ENCODE data around the gene PGM1. TPM values are rescaled to one million over a fixed set of nuclear protein-coding genes. Genes with fewer than 3 reads are reported as not detected.

Gene PGM1
- total RNA-seq, 1 donor from 2014 or later = 144 TPM

DNA sequence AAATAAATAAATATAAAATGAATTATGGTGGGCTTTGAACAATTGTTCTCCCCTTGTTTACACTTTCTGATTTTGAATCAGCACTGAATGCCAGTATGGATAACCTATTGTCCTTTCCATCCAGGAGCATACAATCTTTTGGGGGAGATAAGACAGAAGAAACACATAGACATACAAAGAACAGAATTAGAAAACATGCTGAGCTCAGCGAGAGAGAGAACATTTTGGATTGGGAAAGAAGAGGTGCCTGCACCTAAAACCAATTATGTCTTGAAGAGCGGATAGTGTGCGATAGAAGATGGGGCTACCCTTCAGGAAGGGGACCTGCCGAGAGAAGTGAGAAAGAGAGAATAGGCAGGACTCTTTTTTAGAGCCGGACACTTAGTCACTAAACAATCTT is 6.6 kb downstream of the PGM1 start:
- H3K9ac ChIP-seq (ENCODE audit: low read depth in 1 of 3, low read length in 3 of 3) = no peak overlapping the region
- H3K9me3 ChIP-seq (ENCODE audit: control insufficient read depth in 3 of 3, low read length in 3 of 3) = no peaks in the 10 kb centered on the region
- peaks cover 35 to 58% (median 36%) of the 10 kb centered on the region in 3 donors for H3K4me1 ChIP-seq (ENCODE audit: control insufficient read depth in 3 of 3, insufficient read depth in 3 of 3, low read length in 3 of 3)
- H3K36me3 ChIP-seq (ENCODE audit: control insufficient read depth in 3 of 3, insufficient read depth in 3 of 3, low read length in 3 of 3) = peaks cover 0 to 2% (median 0%) of the 10 kb centered on the region in 3 donors
- H3K27ac ChIP-seq (ENCODE audit: low read depth, low read length) = peak overlapping the region; percentile 69
- H3K4me3 ChIP-seq (ENCODE audit: low read length in 3 of 3) = peak overlapping the region in 1 of 3 donors; percentile 34
- H3K27me3 ChIP-seq (ENCODE audit: control insufficient read depth in 3 of 3, insufficient read depth in 3 of 3, low read length in 3 of 3) = no peaks in the 10 kb centered on the region

GRCh38 chr1:63600248-63600647 is 7.0 kb downstream of the PGM1 start:
- Histone ChIP-seq H3K9me3 (ENCODE audit: control insufficient read depth in 3 of 3, low read length in 3 of 3) (no peaks in the 10 kb centered on the region), H3K36me3 (ENCODE audit: control insufficient read depth in 3 of 3, insufficient read depth in 3 of 3, low read length in 3 of 3) (peaks cover 0 to 2% (median 0%) of the 10 kb centered on the region in 3 donors), H3K4me1 (ENCODE audit: control insufficient read depth in 3 of 3, insufficient read depth in 3 of 3, low read length in 3 of 3) (peaks cover 36 to 59% (median 39%) of the 10 kb centered on the region in 3 donors), H3K27me3 (ENCODE audit: control insufficient read depth in 3 of 3, insufficient read depth in 3 of 3, low read length in 3 of 3) (no peaks in the 10 kb centered on the region), H3K4me3 (ENCODE audit: low read length in 3 of 3) (no peak overlapping the region), H3K27ac (ENCODE audit: low read depth, low read length) (peak overlapping the region; percentile 69), H3K9ac (ENCODE audit: low read depth in 1 of 3, low read length in 3 of 3) (no peak overlapping the region)

- H3K9me3 ChIP-seq (ENCODE audit: control insufficient read depth in 3 of 3, low read length in 3 of 3) = no peaks in the 10 kb centered on the region
- H3K9ac ChIP-seq (ENCODE audit: low read depth in 1 of 3, low read length in 3 of 3) = peak overlapping the region in 1 of 3 donors; percentile 51
- no peaks in the 10 kb centered on the region for H3K27me3 ChIP-seq (ENCODE audit: control insufficient read depth in 3 of 3, insufficient read depth in 3 of 3, low read length in 3 of 3)
- peaks cover 0 to 2% (median 0%) of the 10 kb centered on the region in 3 donors for H3K36me3 ChIP-seq (ENCODE audit: control insufficient read depth in 3 of 3, insufficient read depth in 3 of 3, low read length in 3 of 3)
- peaks cover 39 to 59% (median 45%) of the 10 kb centered on the region in 3 donors for H3K4me1 ChIP-seq (ENCODE audit: control insufficient read depth in 3 of 3, insufficient read depth in 3 of 3, low read length in 3 of 3)
- peak overlapping the region in 2 of 3 donors; percentile 20 to 29 for H3K4me3 ChIP-seq (ENCODE audit: low read length in 3 of 3)
- peak overlapping the region; percentile 69 for H3K27ac ChIP-seq (ENCODE audit: low read depth, low read length)
These were observed 7.8 kb downstream of the PGM1 start for GRCh38 chr1:63601061-63601460.

GRCh38 chr1:63601463-63601862 is 8.3 kb downstream of the PGM1 start:
- Histone ChIP-seq H3K36me3 (ENCODE audit: control insufficient read depth in 3 of 3, insufficient read depth in 3 of 3, low read length in 3 of 3) (peaks cover 0 to 2% (median 0%) of the 10 kb centered on the region in 3 donors), H3K4me3 (ENCODE audit: low read length in 3 of 3) (peak overlapping the region in 2 of 3 donors; percentile 29 to 52), H3K4me1 (ENCODE audit: control insufficient read depth in 3 of 3, insufficient read depth in 3 of 3, low read length in 3 of 3) (peaks cover 42 to 63% (median 45%) of the 10 kb centered on the region in 3 donors), H3K27ac (ENCODE audit: low read depth, low read length) (peak overlapping the region; percentile 69), H3K9me3 (ENCODE audit: control insufficient read depth in 3 of 3, low read length in 3 of 3) (no peaks in the 10 kb centered on the region), H3K9ac (ENCODE audit: low read depth in 1 of 3, low read length in 3 of 3) (peak overlapping the region in 2 of 3 donors; percentile 0 to 51), H3K27me3 (ENCODE audit: control insufficient read depth in 3 of 3, insufficient read depth in 3 of 3, low read length in 3 of 3) (no peaks in the 10 kb centered on the region)

DNA sequence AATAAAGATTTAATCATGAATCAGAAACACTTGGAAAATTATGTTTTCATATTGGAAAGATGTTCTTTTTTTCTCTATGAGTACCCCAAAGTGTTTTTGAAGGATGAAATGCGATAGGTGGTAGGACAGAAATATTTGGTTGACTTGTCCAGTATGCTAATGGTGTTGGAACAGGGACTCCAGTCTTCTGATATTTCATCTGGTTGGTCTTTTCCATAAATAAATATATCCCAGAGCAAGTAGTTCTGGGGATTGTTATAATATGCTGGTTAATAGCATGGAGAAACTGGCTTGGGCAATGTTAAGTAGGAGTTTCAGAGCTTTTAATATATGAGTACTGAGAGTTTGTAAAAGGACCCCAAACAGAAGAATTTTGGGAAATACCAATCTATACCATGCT is 8.7 kb downstream of the PGM1 start:
- Histone ChIP-seq H3K27me3 (ENCODE audit: control insufficient read depth in 3 of 3, insufficient read depth in 3 of 3, low read length in 3 of 3) (no peaks in the 10 kb centered on the region), H3K36me3 (ENCODE audit: control insufficient read depth in 3 of 3, insufficient read depth in 3 of 3, low read length in 3 of 3) (peaks cover 0 to 2% (median 0%) of the 10 kb centered on the region in 3 donors), H3K9ac (ENCODE audit: low read depth in 1 of 3, low read length in 3 of 3) (peak overlapping the region in 1 of 3 donors; percentile 35), H3K9me3 (ENCODE audit: control insufficient read depth in 3 of 3, low read length in 3 of 3) (no peaks in the 10 kb centered on the region), H3K27ac (ENCODE audit: low read depth, low read length) (peak overlapping the region; percentile 69), H3K4me1 (ENCODE audit: control insufficient read depth in 3 of 3, insufficient read depth in 3 of 3, low read length in 3 of 3) (peaks cover 43 to 65% (median 43%) of the 10 kb centered on the region in 3 donors), H3K4me3 (ENCODE audit: low read length in 3 of 3) (peak overlapping the region in 2 of 3 donors; percentile 46 to 52)

GRCh38 chr1:63602629-63603028 is 9.4 kb downstream of the PGM1 start:
- no peaks in the 10 kb centered on the region for H3K9me3 ChIP-seq (ENCODE audit: control insufficient read depth in 3 of 3, low read length in 3 of 3)
- peak overlapping the region; percentile 17 to 46 (median 28) for H3K4me3 ChIP-seq (ENCODE audit: low read length in 3 of 3)
- no peaks in the 10 kb centered on the region for H3K27me3 ChIP-seq (ENCODE audit: control insufficient read depth in 3 of 3, insufficient read depth in 3 of 3, low read length in 3 of 3)
- H3K9ac ChIP-seq (ENCODE audit: low read depth in 1 of 3, low read length in 3 of 3) = peak overlapping the region in 1 of 3 donors; percentile 27
- H3K4me1 ChIP-seq (ENCODE audit: control insufficient read depth in 3 of 3, insufficient read depth in 3 of 3, low read length in 3 of 3) = peaks cover 47 to 70% (median 48%) of the 10 kb centered on the region in 3 donors
- peak overlapping the region; percentile 69 for H3K27ac ChIP-seq (ENCODE audit: low read depth, low read length)
- H3K36me3 ChIP-seq (ENCODE audit: control insufficient read depth in 3 of 3, insufficient read depth in 3 of 3, low read length in 3 of 3) = peaks cover 0 to 2% (median 0%) of the 10 kb centered on the region in 3 donors

- H3K36me3 ChIP-seq (ENCODE audit: control insufficient read depth in 3 of 3, insufficient read depth in 3 of 3, low read length in 3 of 3) = peaks cover 0 to 2% (median 0%) of the 10 kb centered on the region in 3 donors
- H3K9me3 ChIP-seq (ENCODE audit: control insufficient read depth in 3 of 3, low read length in 3 of 3) = no peaks in the 10 kb centered on the region
- no peak overlapping the region for H3K9ac ChIP-seq (ENCODE audit: low read depth in 1 of 3, low read length in 3 of 3)
- H3K27me3 ChIP-seq (ENCODE audit: control insufficient read depth in 3 of 3, insufficient read depth in 3 of 3, low read length in 3 of 3) = no peaks in the 10 kb centered on the region
- H3K27ac ChIP-seq (ENCODE audit: low read depth, low read length) = peak overlapping the region; percentile 28
- H3K4me3 ChIP-seq (ENCODE audit: low read length in 3 of 3) = peak overlapping the region in 1 of 3 donors; percentile 34
- H3K4me1 ChIP-seq (ENCODE audit: control insufficient read depth in 3 of 3, insufficient read depth in 3 of 3, low read length in 3 of 3) = peaks cover 48 to 76% (median 54%) of the 10 kb centered on the region in 3 donors
These were observed 10.6 kb downstream of the PGM1 start for GRCh38 chr1:63603810-63604209.

DNA sequence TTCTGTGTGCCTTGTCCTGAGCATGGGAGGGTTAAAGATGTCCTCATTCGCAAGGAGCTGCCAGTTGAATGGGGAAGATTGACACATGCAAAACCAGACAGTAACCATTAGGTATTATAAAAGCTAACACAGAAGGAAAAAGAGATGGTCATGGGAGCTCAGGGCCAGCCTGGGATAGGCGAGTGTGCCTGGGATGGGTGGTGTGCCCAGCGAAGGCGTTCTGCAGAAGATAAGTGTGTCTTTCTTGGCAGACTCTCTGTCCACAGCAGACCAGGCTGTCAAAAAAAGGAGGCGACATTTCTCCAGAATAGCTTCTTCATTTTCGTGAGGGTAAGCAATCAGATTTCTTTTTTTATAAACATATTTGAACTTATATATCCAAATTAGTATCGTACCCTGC is 14.1 kb downstream of the PGM1 start:
- peaks cover 0 to 2% (median 0%) of the 10 kb centered on the region in 3 donors for H3K36me3 ChIP-seq (ENCODE audit: control insufficient read depth in 3 of 3, insufficient read depth in 3 of 3, low read length in 3 of 3)
- H3K4me1 ChIP-seq (ENCODE audit: control insufficient read depth in 3 of 3, insufficient read depth in 3 of 3, low read length in 3 of 3) = peaks cover 53 to 78% (median 71%) of the 10 kb centered on the region in 3 donors
- H3K27me3 ChIP-seq (ENCODE audit: control insufficient read depth in 3 of 3, insufficient read depth in 3 of 3, low read length in 3 of 3) = no peaks in the 10 kb centered on the region
- H3K9ac ChIP-seq (ENCODE audit: low read depth in 1 of 3, low read length in 3 of 3) = no peak overlapping the region
- peak overlapping the region in 1 of 3 donors; percentile 32 for H3K4me3 ChIP-seq (ENCODE audit: low read length in 3 of 3)
- H3K9me3 ChIP-seq (ENCODE audit: control insufficient read depth in 3 of 3, low read length in 3 of 3) = no peaks in the 10 kb centered on the region
- H3K27ac ChIP-seq (ENCODE audit: low read depth, low read length) = peak overlapping the region; percentile 6

DNA sequence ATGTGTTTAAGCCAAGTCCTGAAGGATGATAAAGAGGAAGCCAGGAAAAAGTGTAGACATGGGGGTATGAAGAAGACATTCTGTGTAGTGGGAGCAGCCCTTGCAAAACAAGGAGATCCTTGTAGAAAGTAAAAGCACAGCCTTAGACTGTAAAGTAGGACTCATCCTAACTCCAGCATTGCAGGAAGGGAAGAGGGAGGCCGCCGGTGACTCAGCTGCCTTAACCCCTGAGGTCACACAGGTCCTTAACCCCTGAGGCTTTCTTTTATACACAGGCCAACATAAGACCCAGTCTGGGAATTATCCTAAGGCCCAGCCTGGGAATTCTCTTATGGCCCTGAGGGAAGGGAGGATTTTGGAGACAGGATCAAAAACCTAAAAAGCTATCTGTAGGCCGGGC is 18.0 kb downstream of the PGM1 start:
- H3K36me3 ChIP-seq (ENCODE audit: control insufficient read depth in 3 of 3, insufficient read depth in 3 of 3, low read length in 3 of 3) = no peaks in the 10 kb centered on the region
- H3K4me3 ChIP-seq (ENCODE audit: low read length in 3 of 3) = peak overlapping the region in 1 of 3 donors; percentile 14
- no peaks in the 10 kb centered on the region for H3K9me3 ChIP-seq (ENCODE audit: control insufficient read depth in 3 of 3, low read length in 3 of 3)
- H3K27ac ChIP-seq (ENCODE audit: low read depth, low read length) = peak overlapping the region; percentile 32
- peaks cover 35 to 68% (median 63%) of the 10 kb centered on the region in 3 donors for H3K4me1 ChIP-seq (ENCODE audit: control insufficient read depth in 3 of 3, insufficient read depth in 3 of 3, low read length in 3 of 3)
- H3K27me3 ChIP-seq (ENCODE audit: control insufficient read depth in 3 of 3, insufficient read depth in 3 of 3, low read length in 3 of 3) = no peaks in the 10 kb centered on the region
- H3K9ac ChIP-seq (ENCODE audit: low read depth in 1 of 3, low read length in 3 of 3) = peak overlapping the region; percentile 25 to 55 (median 52)

GRCh38 chr1:63612564-63612963 is 19.4 kb downstream of the PGM1 start:
- no peaks in the 10 kb centered on the region for H3K9me3 ChIP-seq (ENCODE audit: control insufficient read depth in 3 of 3, low read length in 3 of 3)
- peak overlapping the region in 1 of 3 donors; percentile 20 for H3K4me3 ChIP-seq (ENCODE audit: low read length in 3 of 3)
- H3K36me3 ChIP-seq (ENCODE audit: control insufficient read depth in 3 of 3, insufficient read depth in 3 of 3, low read length in 3 of 3) = no peaks in the 10 kb centered on the region
- peak overlapping the region; percentile 30 to 51 (median 46) for H3K9ac ChIP-seq (ENCODE audit: low read depth in 1 of 3, low read length in 3 of 3)
- H3K27ac ChIP-seq (ENCODE audit: low read depth, low read length) = peak overlapping the region; percentile 49
- H3K27me3 ChIP-seq (ENCODE audit: control insufficient read depth in 3 of 3, insufficient read depth in 3 of 3, low read length in 3 of 3) = no peaks in the 10 kb centered on the region
- peaks cover 41 to 69% (median 63%) of the 10 kb centered on the region in 3 donors for H3K4me1 ChIP-seq (ENCODE audit: control insufficient read depth in 3 of 3, insufficient read depth in 3 of 3, low read length in 3 of 3)

All from skeletal muscle tissue (tissue), 4 donors.